ENCODE results near the gene ZNF75A. TPM values are rescaled to one million over a fixed set of nuclear protein-coding genes. Genes with fewer than 3 reads are reported as not detected.

Gene ZNF75A
- total RNA-seq, 1 experiment from 2014 or later, result 24.5 TPM

GRCh38 chr16:3256866-3257465 lies 48.3 kb upstream of the ZNF75A start:
- Histone ChIP-seq H3K27ac (ENCODE audit: low read length) (no peak overlapping the region), H3K9me3 (ENCODE audit: control insufficient read depth, insufficient read depth, low read depth, low read length) (no peaks in the 10 kb centered on the region), H3K36me3 (ENCODE audit: control insufficient read depth, insufficient read depth, low read length) (no peaks in the 10 kb centered on the region), H3K27me3 (ENCODE audit: control insufficient read depth, insufficient read depth, low read length) (no peaks in the 10 kb centered on the region), H3K4me1 (ENCODE audit: control insufficient read depth, insufficient read depth, low read length) (no peaks in the 10 kb centered on the region), H3K4me3 (ENCODE audit: low read depth in 2 of 2, low read length in 2 of 2) (no peak overlapping the region)
- intact Hi-C loops (cut with micrococcal nuclease; ENCODE audit: unreplicated experiment) (no loop called here), in situ Hi-C loops (cut with HindIII; ENCODE audit: low pct_unique_long_range_greater_than_20kb, low sequenced_read_pairs) (no loop called here)
- BruUV-seq (replicated peaks), result no TSS peak
- TF ChIP-seq SIN3A (IDR thresholded peaks at IDR 0.05; ENCODE audit: borderline replicate concordance, insufficient read depth, low read depth, low read length) (no peak), TCF7L2 (IDR thresholded peaks at IDR 0.05; ENCODE audit: low read depth, low read length) (no peak), POLR2AphosphoS5 (IDR thresholded peaks at IDR 0.05; ENCODE audit: low read depth, low read length) (no peak), CTCF (IDR thresholded peaks at IDR 0.05) (no peak), REST (IDR thresholded peaks at IDR 0.05; ENCODE audit: insufficient read depth in 1 of 2, low read depth in 2 of 2, low read length in 1 of 2) (no peak)
- ChIA-PET CTCF (no interaction called here), POLR2A (no interaction called here)
- DNase-seq (ENCODE audit: low read depth, low spot score) (no peak), ATAC-seq (no peak)

- peaks cover 6% of the 10 kb centered on the region; the same call in 1 of the 2 replicates for H3K4me1 ChIP-seq (ENCODE audit: control insufficient read depth, insufficient read depth, low read length)
- DNase-seq (ENCODE audit: low read depth, low spot score) (no peak), ATAC-seq (no peak)
- TF ChIP-seq CTCF (IDR thresholded peaks at IDR 0.05) (no peak), SIN3A (IDR thresholded peaks at IDR 0.05; ENCODE audit: borderline replicate concordance, insufficient read depth, low read depth, low read length) (no peak), REST (IDR thresholded peaks at IDR 0.05; ENCODE audit: insufficient read depth in 1 of 2, low read depth in 2 of 2, low read length in 1 of 2) (no peak), TCF7L2 (IDR thresholded peaks at IDR 0.05; ENCODE audit: low read depth, low read length) (no peak), POLR2AphosphoS5 (IDR thresholded peaks at IDR 0.05; ENCODE audit: low read depth, low read length) (no peak)
- ChIA-PET CTCF (interaction anchor here (0.6 kb wide), 1 partner anchor 55 kb away, joined by 4 read pairs; no protein-coding TSS in a partner anchor), POLR2A (interaction anchor here (0.6 kb wide), 1 partner anchor 101 kb away, joined by 8 read pairs; no protein-coding TSS in a partner anchor)
- no peaks in the 10 kb centered on the region for H3K9me3 ChIP-seq (ENCODE audit: control insufficient read depth, insufficient read depth, low read depth, low read length)
- in situ Hi-C loops (cut with HindIII; ENCODE audit: low pct_unique_long_range_greater_than_20kb, low sequenced_read_pairs) (no loop called here), intact Hi-C loops (cut with micrococcal nuclease; ENCODE audit: unreplicated experiment) (no loop called here)
- no peak overlapping the region for H3K27ac ChIP-seq (ENCODE audit: low read length)
- H3K4me3 ChIP-seq (ENCODE audit: low read depth in 2 of 2, low read length in 2 of 2), result no peak overlapping the region
- H3K36me3 ChIP-seq (ENCODE audit: control insufficient read depth, insufficient read depth, low read length), result no peaks in the 10 kb centered on the region
- no TSS peak for BruUV-seq (replicated peaks)
- H3K27me3 ChIP-seq (ENCODE audit: control insufficient read depth, insufficient read depth, low read length), result no peaks in the 10 kb centered on the region
Observed at GRCh38 chr16:3259836-3260235, 45.5 kb upstream of the ZNF75A start.

All from Panc1 (cell line).